Measurements from ENCODE around the gene CANX. TPM values are rescaled to one million over a fixed set of nuclear protein-coding genes. Genes with fewer than 3 reads are reported as not detected.

The CANX gene
- total RNA-seq, 2 donors from 2014 or later: 572 to 714 TPM

- Mint-ChIP-seq H3K4me3 (no peak overlapping the region), H3K27me3 (ENCODE audit: low read depth) (no peaks in the 10 kb centered on the region), H3K9me3 (no peaks in the 10 kb centered on the region), H3K27ac (peak overlapping the region; percentile 29), H3K36me3 (ENCODE audit: insufficient read depth in 2 of 2) (peaks cover 5 to 22% of the 10 kb centered on the region in 2 donors), H3K4me1 (ENCODE audit: low read depth) (peaks cover 66% of the 10 kb centered on the region)
- DNase-seq (no peak), ATAC-seq (replicated peaks in 1 of 2) (no peak)
These were observed 67.4 kb downstream of the CANX start for GRCh38 chr5:179766021-179766725.

- no peak overlapping the region for H3K4me3 Mint-ChIP-seq
- peaks cover 5 to 22% of the 10 kb centered on the region in 2 donors for H3K36me3 Mint-ChIP-seq (ENCODE audit: insufficient read depth in 2 of 2)
- H3K9me3 Mint-ChIP-seq: no peaks in the 10 kb centered on the region
- no peak for ATAC-seq (replicated peaks in 1 of 2)
- no peak overlapping the region for H3K27ac Mint-ChIP-seq
- no peak for DNase-seq
- H3K4me1 Mint-ChIP-seq (ENCODE audit: low read depth): peaks cover 60% of the 10 kb centered on the region
- H3K27me3 Mint-ChIP-seq (ENCODE audit: low read depth): no peaks in the 10 kb centered on the region
These were observed 68.1 kb downstream of the CANX start for GRCh38 chr5:179766726-179767455.

- Mint-ChIP-seq H3K9me3 (no peaks in the 10 kb centered on the region), H3K27me3 (ENCODE audit: low read depth) (no peaks in the 10 kb centered on the region)
These were observed 68.8 kb downstream of the CANX start for GRCh38 chr5:179767496-179768100.

GRCh38 chr5:179768326-179769085, 69.7 kb downstream of the CANX start:
- ATAC-seq (replicated peaks in 1 of 2) (peak; percentile 87 to 89), DNase-seq (peak in 1 of 2 donors; percentile 26)
- peaks cover 5 to 27% of the 10 kb centered on the region in 2 donors for H3K36me3 Mint-ChIP-seq (ENCODE audit: insufficient read depth in 2 of 2)
- H3K4me3 Mint-ChIP-seq: peak overlapping the region in 1 of 2 donors; percentile 1
- no peaks in the 10 kb centered on the region for H3K9me3 Mint-ChIP-seq
- H3K4me1 Mint-ChIP-seq (ENCODE audit: low read depth): peaks cover 43% of the 10 kb centered on the region
- no peaks in the 10 kb centered on the region for H3K27me3 Mint-ChIP-seq (ENCODE audit: low read depth)
- peak overlapping the region; percentile 22 for H3K27ac Mint-ChIP-seq

More at GRCh38 chr5:179767496-179768100, 68.8 kb downstream of the CANX start:
- H3K27ac Mint-ChIP-seq: no peak overlapping the region
- H3K4me3 Mint-ChIP-seq: no peak overlapping the region
- H3K4me1 Mint-ChIP-seq (ENCODE audit: low read depth): peaks cover 53% of the 10 kb centered on the region
- no peak for ATAC-seq (replicated peaks in 1 of 2)
- DNase-seq: no peak
- H3K36me3 Mint-ChIP-seq (ENCODE audit: insufficient read depth in 2 of 2): peaks cover 5 to 22% of the 10 kb centered on the region in 2 donors

- Mint-ChIP-seq H3K9me3 (no peaks in the 10 kb centered on the region), H3K27ac (no peak overlapping the region), H3K4me3 (no peak overlapping the region), H3K36me3 (ENCODE audit: insufficient read depth in 2 of 2) (peaks cover 5 to 32% of the 10 kb centered on the region in 2 donors), H3K27me3 (ENCODE audit: low read depth) (no peaks in the 10 kb centered on the region), H3K4me1 (ENCODE audit: low read depth) (peaks cover 40% of the 10 kb centered on the region)
- DNase-seq: no peak
- no peak for ATAC-seq (replicated peaks in 1 of 2)
These were observed 70.5 kb downstream of the CANX start for GRCh38 chr5:179769271-179769670.

GRCh38 chr5:179769796-179770195, 71.0 kb downstream of the CANX start:
- H3K27ac Mint-ChIP-seq: no peak overlapping the region
- peaks cover 36% of the 10 kb centered on the region for H3K4me1 Mint-ChIP-seq (ENCODE audit: low read depth)
- peaks cover 5 to 35% of the 10 kb centered on the region in 2 donors for H3K36me3 Mint-ChIP-seq (ENCODE audit: insufficient read depth in 2 of 2)
- no peak for ATAC-seq (replicated peaks in 1 of 2)
- DNase-seq: no peak
- H3K27me3 Mint-ChIP-seq (ENCODE audit: low read depth): no peaks in the 10 kb centered on the region
- H3K4me3 Mint-ChIP-seq: no peak overlapping the region
- no peaks in the 10 kb centered on the region for H3K9me3 Mint-ChIP-seq

GRCh38 chr5:179771311-179771895, 72.6 kb downstream of the CANX start:
- no peaks in the 10 kb centered on the region for H3K9me3 Mint-ChIP-seq
- H3K27ac Mint-ChIP-seq: no peak overlapping the region
- H3K4me3 Mint-ChIP-seq: no peak overlapping the region
- no peak for DNase-seq
- no peaks in the 10 kb centered on the region for H3K27me3 Mint-ChIP-seq (ENCODE audit: low read depth)
- H3K36me3 Mint-ChIP-seq (ENCODE audit: insufficient read depth in 2 of 2): peaks cover 5 to 28% of the 10 kb centered on the region in 2 donors
- no peak for ATAC-seq (replicated peaks in 1 of 2)
- peaks cover 20% of the 10 kb centered on the region for H3K4me1 Mint-ChIP-seq (ENCODE audit: low read depth)

- Mint-ChIP-seq H3K27me3 (ENCODE audit: low read depth) (no peaks in the 10 kb centered on the region), H3K36me3 (ENCODE audit: insufficient read depth in 2 of 2) (peaks cover 5 to 31% of the 10 kb centered on the region in 2 donors), H3K27ac (no peak overlapping the region), H3K4me1 (ENCODE audit: low read depth) (peaks cover 19% of the 10 kb centered on the region), H3K9me3 (no peaks in the 10 kb centered on the region), H3K4me3 (no peak overlapping the region)
- DNase-seq: no peak
- no peak for ATAC-seq (replicated peaks in 1 of 2)
These were observed 73.6 kb downstream of the CANX start for GRCh38 chr5:179772351-179772750.

GRCh38 chr5:179773686-179774040, 74.9 kb downstream of the CANX start:
- H3K36me3 Mint-ChIP-seq (ENCODE audit: insufficient read depth in 2 of 2): peaks cover 10 to 37% of the 10 kb centered on the region in 2 donors
- no peak for DNase-seq
- no peaks in the 10 kb centered on the region for H3K9me3 Mint-ChIP-seq
- no peak for ATAC-seq (replicated peaks in 1 of 2)
- no peak overlapping the region for H3K27ac Mint-ChIP-seq
- peaks cover 7% of the 10 kb centered on the region for H3K4me1 Mint-ChIP-seq (ENCODE audit: low read depth)
- no peaks in the 10 kb centered on the region for H3K27me3 Mint-ChIP-seq (ENCODE audit: low read depth)
- no peak overlapping the region for H3K4me3 Mint-ChIP-seq

GRCh38 chr5:179774442-179774841, 75.7 kb downstream of the CANX start:
- Mint-ChIP-seq H3K4me1 (ENCODE audit: low read depth) (no peaks in the 10 kb centered on the region), H3K4me3 (no peak overlapping the region), H3K27me3 (ENCODE audit: low read depth) (no peaks in the 10 kb centered on the region), H3K9me3 (no peaks in the 10 kb centered on the region), H3K36me3 (ENCODE audit: insufficient read depth in 2 of 2) (peaks cover 8 to 30% of the 10 kb centered on the region in 2 donors), H3K27ac (no peak overlapping the region)
- no peak for ATAC-seq (replicated peaks in 1 of 2)
- no peak for DNase-seq

GRCh38 chr5:179776411-179776938, 77.7 kb downstream of the CANX start:
- no peak overlapping the region for H3K27ac Mint-ChIP-seq
- H3K4me1 Mint-ChIP-seq (ENCODE audit: low read depth): no peaks in the 10 kb centered on the region
- H3K36me3 Mint-ChIP-seq (ENCODE audit: insufficient read depth in 2 of 2): peaks cover 5 to 24% of the 10 kb centered on the region in 2 donors
- H3K27me3 Mint-ChIP-seq (ENCODE audit: low read depth): no peaks in the 10 kb centered on the region
- no peak overlapping the region for H3K4me3 Mint-ChIP-seq
- no peaks in the 10 kb centered on the region for H3K9me3 Mint-ChIP-seq
- ATAC-seq (replicated peaks in 1 of 2) (no peak), DNase-seq (no peak)

- Mint-ChIP-seq H3K9me3 (no peaks in the 10 kb centered on the region), H3K4me1 (ENCODE audit: low read depth) (no peaks in the 10 kb centered on the region), H3K27me3 (ENCODE audit: low read depth) (no peaks in the 10 kb centered on the region), H3K36me3 (ENCODE audit: insufficient read depth in 2 of 2) (peaks cover 5 to 24% of the 10 kb centered on the region in 2 donors), H3K4me3 (no peak overlapping the region), H3K27ac (peak overlapping the region; percentile 49)
- no peak for DNase-seq
- ATAC-seq (replicated peaks in 1 of 2): no peak
These were observed 78.7 kb downstream of the CANX start for GRCh38 chr5:179777456-179777855.

All from activated T-cell treated with anti-CD3 and anti-CD28 coated beads, Interleukin-2, amount 50 U/mL, for 72 hours (primary cell).